ENCODE results near the gene SH2D1B.
"Not testable (repeated sequence)": the region's sequence is repeated elsewhere in the genome, so short reads cannot be mapped to it uniquely, and the experiment has no call there.

Gene SH2D1B

DNA sequence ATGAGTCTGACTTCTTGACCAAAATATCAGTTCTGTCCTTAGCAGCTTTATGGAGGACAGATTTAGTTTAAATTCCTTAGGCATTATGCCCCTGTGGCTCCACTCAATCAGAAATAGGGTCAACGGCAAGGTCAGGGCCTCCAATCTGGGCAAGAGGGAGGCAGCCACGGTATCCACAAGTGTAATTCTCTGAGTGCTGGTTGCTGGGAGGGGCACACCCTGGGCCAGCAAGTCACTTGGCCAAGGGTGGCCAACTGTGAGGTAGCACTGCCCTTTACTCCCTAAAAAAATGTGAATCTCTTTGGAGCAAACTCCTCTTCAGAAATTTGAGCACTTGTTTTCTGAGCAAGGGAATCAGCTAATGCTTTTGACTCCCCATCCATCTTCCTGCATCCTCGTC, 48.1 kb downstream of the SH2D1B start:
- DNase-seq (ENCODE audit: low read depth, low spot score): no peak

DNA sequence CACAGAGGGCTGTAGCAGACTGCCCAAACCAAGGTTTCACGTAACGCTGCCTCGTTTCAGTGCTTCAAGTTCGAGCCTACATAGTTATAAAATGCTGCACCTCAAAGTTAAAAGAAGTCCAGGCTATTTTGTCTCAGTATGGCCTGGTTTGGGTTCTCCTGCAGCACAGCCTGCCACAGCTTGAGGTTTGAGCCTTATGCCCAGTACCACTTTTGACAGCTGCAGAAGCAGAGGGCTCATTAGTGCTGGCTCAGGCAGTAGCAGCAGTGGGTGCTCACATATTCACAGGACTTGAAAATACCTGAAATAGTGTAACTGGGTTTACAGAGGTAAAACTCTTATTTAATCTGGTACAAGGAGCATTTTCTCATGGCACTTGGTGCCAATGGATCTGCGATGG, 50.6 kb downstream of the SH2D1B start:
- DNase-seq (ENCODE audit: low read depth, low spot score): no peak

DNA sequence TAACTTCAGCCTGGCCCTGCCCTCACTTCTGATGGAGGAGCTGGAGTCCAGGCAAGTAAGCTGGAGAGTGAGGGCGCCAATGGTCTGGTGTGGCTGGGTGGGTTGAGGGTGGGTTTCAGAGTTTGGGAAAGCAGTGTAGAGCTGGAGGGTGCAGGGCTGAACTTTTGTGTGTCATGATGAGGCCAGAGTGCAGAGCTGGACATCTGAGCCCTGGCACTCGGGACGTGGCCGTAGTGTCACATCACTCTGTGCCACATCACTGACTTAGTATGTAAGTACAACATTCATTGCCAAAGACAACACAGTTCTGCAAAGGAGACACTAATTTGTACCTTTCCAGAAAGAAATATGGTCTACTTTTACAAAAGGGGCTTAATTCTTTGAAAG, 51.1 kb downstream of the SH2D1B start:
- no peak for DNase-seq (ENCODE audit: low read depth, low spot score)

DNA sequence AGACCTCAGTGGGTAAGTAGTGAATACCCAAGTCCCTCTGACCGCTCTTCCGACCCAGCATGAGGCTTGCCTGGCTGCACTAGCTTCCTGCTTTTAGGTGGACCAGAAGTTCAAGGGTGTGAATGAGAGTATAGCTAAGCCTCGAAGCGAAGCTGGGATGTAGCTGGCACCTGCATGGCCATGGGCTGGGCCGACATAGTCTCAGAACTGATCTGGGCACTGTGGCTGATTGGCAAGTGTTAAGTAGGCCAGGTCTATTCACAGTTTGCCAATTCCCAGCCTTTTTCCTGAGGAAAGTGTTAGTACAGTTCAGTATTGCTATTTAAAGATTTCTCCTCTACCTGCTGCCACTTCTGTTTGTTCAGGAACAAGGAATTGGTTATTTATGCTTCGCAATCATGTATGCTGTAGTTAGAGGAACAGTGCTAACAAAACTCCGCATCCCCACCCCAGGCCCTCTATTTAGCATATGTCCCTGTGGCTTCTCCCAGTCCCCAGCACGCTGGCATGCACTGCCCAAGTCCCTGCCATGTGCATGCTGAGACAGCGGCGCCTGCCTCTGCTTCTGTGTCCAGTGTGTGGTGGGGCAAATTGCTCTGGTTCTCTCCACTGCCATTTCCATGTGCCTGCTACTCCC, 51.6 kb downstream of the SH2D1B start:
- DNase-seq (ENCODE audit: low read depth, low spot score): no peak

GRCh38 chr1:162359523-162360236, 52.3 kb downstream of the SH2D1B start:
- no peak for DNase-seq (ENCODE audit: low read depth, low spot score)

- no peak for DNase-seq (ENCODE audit: low read depth, low spot score)
Observed at GRCh38 chr1:162358928-162359327, 53.0 kb downstream of the SH2D1B start.

- no peak for DNase-seq (ENCODE audit: low read depth, low spot score)
Observed at GRCh38 chr1:162357681-162358266, 54.2 kb downstream of the SH2D1B start.

DNA sequence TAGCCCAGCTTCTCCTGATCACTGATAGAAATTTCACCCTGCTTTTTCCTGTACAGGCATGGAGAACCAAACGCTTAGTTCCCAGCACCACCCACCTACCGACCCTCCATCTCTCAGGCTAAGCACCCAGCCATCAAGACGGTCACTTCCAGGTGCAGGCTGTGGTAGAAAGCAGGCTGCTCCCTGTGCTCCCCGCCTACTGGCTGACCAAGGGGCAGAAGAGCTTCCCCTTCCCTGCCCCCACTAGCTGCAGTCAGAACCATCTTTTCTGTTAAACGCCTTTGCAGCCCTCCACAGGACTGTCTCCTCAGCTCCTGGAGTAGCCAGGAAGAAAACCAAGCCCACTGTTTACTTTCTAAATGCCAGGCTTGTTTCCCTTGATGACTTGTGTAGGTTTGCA, 58.2 kb downstream of the SH2D1B start:
- no peak for DNase-seq (ENCODE audit: low read depth, low spot score)

GRCh38 chr1:162353078-162353477, 58.9 kb downstream of the SH2D1B start:
- DNase-seq (ENCODE audit: low read depth, low spot score): no peak

- DNase-seq (ENCODE audit: low read depth, low spot score): not testable (repeated sequence)
Observed at GRCh38 chr1:162351874-162352273, 60.1 kb downstream of the SH2D1B start.

DNA sequence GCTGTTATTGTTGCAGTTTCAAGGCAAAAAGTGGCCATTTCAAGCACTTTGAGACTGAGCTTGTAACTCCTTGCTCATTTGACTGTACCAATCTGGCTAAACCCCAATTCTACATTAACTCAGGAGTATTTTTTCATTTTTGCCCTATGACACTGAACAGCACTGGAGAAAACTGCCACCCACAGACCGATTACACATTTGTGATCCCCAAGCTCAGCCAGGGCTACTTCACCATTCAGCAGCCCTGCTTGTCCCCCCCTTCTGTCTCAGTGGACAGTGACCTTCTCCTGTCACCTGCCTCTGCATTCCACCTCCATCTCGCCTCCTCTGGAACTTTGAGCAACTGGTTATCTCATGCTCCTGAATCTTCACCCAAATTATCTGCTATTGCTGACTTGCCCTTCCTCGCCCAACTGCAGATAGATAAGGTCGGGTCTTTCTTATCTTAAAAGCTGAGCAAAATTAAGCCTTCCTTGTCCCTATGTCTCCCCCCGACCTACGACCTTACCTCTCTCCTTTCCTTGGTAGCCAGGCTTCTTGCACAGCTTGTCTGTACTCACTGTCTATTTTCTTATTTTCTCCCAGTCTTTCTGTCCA, 60.6 kb downstream of the SH2D1B start:
- no peak for DNase-seq (ENCODE audit: low read depth, low spot score)

GRCh38 chr1:162349635-162350330, 62.2 kb downstream of the SH2D1B start:
- no peak for DNase-seq (ENCODE audit: low read depth, low spot score)

GRCh38 chr1:162347281-162347680, 64.7 kb downstream of the SH2D1B start:
- no peak for DNase-seq (ENCODE audit: low read depth, low spot score)

All from smooth muscle cell of the brain vasculature (primary cell).